ENCODE measurements around the gene SLC9A1.

GRCh38 chr1:27133991-27134390 lies 20.9 kb downstream of the SLC9A1 start:
- no peak for TF ChIP-seq CTCF (IDR thresholded peaks at IDR 0.05; ENCODE audit: low read depth, low read length)
- no peak for TF ChIP-seq EZH2phosphoT487 (IDR thresholded peaks at IDR 0.05; ENCODE audit: low read depth)
